GM19351 (cell line): ENCODE measurements around the gene PSMG1.
A peak's percentile ranks its signal among the peaks of the same experiment; 100 is the strongest.
"Not testable (repeated sequence)": the region's sequence is repeated elsewhere in the genome, so short reads cannot be mapped to it uniquely, and the experiment has no call there.

ENCODE experiments used
- ATAC-seq: cut with Tn5 transposase; IDR thresholded peaks from one replicate; pipeline ENCODE4 v1.9.1; 2021; ENCODE audit warnings: mild to moderate bottlenecking, moderate library complexity; ENCODE audit not compliant: unreplicated experiment

PSMG1 gene

GRCh38 chr21:39183272-39184049 lies at the start of gene PSMG1:
Gene PSMG1, minus strand, starts transcription at chr21:39183451. Its CDS starts 66 bp downstream, at chr21:39183385.
- peak; percentile 83 for ATAC-seq

- ATAC-seq, result no peak
Measured at GRCh38 chr21:39232861-39233291, 49.6 kb upstream of the PSMG1 start.

DNA sequence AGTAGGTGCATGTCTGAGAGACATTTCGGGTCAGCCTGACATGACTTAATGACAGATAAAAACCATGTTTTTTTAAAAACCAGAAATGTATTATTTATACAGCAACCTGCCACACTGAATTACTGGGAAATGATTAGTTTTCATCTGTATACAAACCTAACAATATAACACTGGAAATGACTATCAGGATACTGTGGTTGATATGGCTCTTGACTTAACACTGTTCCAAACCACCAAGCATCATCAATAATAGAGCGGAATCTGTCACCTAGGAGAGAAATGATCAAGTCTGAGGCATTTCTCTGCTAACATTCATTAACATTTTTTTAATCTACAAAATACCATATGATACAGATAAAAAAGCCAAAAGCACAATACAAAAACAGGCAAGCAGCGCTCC lies 41.7 kb upstream of the PSMG1 start:
- ATAC-seq, result no peak

DNA sequence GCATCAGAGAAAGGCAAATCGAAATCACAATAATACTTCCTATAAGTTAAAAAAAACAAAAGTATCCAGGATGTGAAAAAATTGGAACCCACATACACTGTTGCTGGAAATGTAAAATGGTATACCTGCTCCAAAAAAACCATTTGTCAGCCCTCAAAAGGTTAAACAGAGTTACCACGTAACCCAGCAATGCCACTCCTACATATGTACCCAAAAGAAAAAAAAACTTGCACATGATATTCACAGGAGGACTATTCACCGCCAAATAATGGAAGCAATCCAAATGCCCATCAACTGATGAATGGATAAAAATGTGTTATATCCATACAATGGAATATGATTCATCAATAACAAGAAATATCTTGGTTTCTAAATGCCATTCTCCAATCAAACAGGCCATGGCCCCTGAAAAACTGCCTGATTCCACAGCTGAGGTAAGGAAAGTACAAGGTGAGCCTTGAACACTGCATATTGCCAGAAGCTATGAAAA lies 38.8 kb upstream of the PSMG1 start:
- ATAC-seq, result no peak

- ATAC-seq, result no peak
Measured at GRCh38 chr21:39221282-39221996, 38.2 kb upstream of the PSMG1 start.

DNA sequence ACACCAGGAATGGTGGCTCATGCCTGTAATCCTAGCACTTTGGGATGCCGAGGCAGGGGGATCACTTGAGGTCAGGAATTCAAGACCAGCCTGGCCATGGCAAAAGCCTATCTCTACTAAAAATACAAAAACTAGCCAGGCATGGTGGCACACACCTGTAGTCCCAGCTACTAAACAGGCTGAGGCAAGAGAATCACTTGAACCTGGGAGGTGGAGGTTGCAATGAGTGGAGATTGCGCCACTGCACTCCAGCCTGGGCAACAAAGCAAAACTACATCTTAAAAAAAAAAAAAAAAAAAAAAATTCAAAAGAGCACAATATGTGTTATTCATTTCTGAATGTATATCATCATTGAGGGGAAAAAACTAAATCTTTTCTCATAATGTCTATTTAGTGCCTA lies 37.6 kb upstream of the PSMG1 start:
- not testable (repeated sequence) for ATAC-seq

DNA sequence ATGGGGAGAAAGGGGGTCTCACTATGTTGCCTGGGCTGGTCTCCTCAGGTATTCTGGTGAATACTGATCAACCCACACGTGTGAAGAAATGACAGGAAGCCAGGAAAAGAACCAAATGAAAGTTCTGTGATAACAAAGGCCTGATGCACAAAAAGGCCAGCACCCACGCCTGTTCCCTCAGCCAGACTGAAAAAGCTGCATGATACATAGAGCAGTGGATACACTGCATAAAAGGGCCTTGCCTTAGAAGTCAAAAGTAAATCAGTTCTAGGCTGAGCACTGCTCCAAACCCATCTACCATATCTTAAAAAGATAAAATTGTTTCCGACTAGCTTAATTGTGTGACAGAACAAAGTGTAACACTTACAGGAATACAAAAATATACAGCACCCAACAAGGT lies 36.9 kb upstream of the PSMG1 start:
- ATAC-seq, result no peak

- ATAC-seq, result no peak
Measured at GRCh38 chr21:39218082-39218409, 34.8 kb upstream of the PSMG1 start.

DNA sequence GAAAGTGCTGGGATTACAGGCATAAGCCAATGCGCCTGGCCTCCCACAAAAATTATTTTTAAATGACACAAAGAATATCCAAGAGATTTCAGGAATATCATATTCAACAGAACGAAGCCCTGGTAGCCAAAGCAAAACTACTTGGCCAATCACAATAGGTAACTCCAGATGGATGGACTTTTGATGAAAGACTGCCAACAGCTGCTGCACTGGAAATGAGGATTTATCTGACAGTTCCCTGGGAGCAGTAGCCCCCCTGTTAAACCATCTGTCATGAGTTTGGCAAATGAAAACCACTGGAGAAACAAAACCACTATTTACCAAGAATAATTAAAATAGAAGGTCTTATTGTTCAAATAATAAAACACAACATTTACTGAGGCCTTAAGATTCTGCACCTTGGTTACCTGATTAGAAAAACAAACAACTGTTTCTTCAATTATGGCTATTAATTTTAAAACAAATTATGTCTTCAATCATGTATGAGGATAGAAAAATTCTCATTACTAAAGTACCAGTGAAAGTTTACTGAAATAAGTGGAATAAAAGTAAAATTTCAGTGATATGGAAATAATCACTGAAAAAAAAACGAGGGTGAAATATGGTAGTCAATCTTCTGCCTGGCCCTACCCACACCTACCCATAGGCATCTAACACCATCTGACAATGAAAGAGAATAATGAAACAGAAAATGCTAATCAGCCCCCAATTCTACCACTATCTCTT lies 34.3 kb upstream of the PSMG1 start:
- ATAC-seq, result no peak

- ATAC-seq, result no peak
Measured at GRCh38 chr21:39216290-39216689, 33.0 kb upstream of the PSMG1 start.

DNA sequence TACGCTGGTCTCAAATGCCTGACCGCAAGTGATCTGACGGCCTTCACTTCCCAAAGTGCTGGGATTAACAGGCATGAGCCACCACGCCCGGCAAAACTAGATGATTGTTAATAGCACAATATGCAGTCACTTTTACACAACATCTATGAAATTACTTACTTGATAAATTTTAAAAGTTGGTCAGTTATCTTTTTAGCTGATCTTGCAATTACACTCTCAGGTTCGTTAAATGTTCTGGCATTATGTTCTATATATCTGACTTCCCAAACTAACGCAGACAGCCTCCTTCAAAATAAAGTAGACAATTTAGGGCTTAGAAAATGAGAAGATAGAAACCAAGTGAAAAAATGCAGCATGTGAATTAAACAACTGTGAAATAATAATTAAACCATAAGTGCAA lies 31.8 kb upstream of the PSMG1 start:
- ATAC-seq, result no peak

DNA sequence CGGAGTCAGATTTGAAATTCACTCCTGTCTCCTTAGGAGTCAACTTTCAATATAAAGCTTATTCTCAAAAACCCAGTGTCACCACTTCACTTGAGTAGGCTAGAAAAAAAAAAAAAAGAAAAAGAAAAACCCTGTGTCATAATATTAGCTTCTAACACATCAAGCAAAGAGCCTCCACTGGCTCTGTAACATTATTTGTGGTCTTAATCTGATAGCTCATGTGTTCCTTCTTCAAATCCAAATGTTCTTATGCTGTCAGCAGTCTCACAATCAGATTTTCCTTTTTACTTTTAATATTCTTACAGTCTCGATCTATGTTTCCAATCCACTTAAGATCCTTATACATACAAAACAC lies 26.1 kb upstream of the PSMG1 start:
- no peak for ATAC-seq

DNA sequence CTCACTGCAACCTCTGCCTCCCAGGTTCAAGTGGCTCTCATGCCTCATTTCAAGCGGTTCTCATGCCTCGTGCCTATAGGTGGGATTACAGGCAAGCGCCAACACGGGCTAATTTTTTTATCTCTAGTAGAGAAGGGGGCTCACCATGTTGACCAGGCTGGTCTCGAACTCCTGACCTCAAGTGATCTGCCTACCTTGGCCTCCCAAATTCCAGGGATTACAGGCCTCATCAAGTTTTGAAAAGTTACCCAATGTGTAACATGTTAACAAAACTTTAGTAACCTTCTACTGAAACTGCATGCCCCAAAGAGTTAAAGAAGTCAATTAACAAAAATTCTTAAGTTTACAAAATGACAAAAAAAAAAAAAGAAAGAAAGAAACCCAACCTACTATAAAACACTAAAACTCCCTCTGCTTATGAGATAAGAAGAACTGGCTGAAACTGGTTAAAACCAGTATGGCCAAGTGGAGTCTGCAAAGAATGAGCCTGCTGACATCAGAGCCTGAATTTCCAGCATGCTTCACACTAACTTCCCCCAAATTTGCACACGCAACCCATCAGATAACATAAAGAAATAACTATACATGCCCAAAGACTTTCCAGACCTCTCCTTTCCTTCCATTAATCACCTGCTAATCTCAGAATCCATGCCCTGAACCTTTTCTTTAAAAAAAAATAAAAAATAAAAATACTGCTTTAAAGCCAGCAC lies 25.5 kb upstream of the PSMG1 start:
- no peak for ATAC-seq

DNA sequence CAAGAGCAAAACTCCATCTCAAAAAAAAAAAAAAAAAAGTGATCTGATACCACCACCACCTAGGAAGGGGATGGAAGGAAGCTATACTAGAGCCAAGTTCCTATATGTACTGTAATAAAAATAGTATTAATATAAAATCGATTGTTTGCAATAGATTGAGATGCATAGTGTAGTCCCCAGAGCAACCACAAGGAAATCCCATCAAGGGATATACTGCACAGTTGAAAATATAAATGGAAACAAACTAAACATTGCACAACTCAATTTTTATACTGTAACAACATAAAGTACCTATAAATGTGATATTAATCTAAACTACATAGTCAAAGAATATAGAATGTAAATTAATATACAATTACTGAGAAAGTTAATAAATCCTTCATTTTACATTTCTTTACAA lies 20.9 kb upstream of the PSMG1 start:
- no peak for ATAC-seq

DNA sequence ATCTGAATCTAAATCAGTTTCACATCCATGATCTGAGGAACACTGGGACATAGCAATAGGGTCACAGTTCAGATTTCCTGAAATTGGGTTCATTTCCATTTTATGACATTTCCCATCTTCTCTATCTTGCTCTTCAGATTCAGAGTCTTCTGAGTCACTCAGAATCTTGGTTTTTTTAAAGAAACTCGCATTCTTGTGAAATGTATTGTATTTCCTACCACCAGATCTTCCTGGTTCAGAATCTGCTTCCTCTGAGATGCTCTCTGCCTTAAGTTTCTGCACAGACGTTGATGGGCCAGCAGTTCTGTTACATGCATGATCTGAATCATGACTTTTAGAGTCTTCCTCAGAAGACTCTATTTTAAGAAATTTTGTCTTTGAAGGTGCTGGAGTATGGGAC lies 15.5 kb upstream of the PSMG1 start:
- ATAC-seq, result no peak

DNA sequence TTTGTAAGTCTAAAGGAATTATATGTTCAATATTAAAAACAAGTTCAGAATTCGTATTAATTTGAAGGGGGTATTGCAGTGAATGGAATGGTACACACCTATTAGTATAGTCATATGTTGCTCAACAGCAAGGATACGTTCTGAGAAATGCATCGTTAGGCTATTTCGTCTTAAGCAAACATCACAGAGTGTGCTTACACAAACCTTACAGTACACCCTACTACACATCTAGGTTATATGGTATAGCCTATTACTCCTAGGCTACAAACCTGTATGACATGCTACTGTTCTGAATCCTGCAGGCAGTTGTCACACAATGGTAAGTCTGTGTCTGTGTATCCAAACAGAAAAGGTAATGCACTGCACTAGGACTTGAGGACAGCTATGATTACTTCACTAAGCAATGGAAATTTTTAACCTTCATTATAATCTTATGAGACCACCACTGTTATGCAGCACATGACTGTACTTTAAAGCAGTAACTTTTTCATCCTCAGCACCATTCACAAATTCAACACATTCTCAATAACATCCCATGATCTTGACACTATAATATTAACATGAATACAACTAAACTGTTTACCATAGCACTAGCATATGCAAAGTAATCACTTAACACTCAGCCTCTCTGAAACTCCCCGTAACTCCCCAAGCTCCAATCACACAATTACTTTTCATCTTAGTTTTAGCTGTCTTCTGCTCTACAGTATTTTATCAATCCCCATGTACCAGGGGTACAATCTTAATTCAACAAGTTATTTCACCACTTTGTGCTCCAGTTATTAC lies 14.4 kb upstream of the PSMG1 start:
- ATAC-seq, result no peak

- ATAC-seq, result no peak
Measured at GRCh38 chr21:39196838-39197237, 13.6 kb upstream of the PSMG1 start.

DNA sequence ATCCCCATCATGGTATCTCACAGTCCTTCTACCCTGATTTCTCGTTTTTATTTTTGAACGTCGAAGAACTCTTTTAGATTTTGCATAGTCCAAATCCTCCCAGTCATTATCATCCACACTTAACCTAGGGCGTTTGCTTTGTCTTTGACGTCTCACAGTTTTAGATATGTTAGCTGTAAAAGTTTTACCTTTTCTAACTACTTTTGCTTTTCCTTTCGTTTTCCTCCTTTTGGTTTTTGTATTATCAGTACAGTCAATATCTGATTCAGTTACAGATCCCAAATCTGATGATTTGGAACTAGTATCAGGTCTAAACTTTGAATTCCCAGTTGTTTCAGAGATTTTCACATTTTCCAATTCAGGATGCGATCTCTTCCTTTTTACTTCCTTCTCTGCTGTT lies 13.1 kb upstream of the PSMG1 start:
- no peak for ATAC-seq

- no peak for ATAC-seq
Measured at GRCh38 chr21:39193380-39193779, 10.1 kb upstream of the PSMG1 start.

DNA sequence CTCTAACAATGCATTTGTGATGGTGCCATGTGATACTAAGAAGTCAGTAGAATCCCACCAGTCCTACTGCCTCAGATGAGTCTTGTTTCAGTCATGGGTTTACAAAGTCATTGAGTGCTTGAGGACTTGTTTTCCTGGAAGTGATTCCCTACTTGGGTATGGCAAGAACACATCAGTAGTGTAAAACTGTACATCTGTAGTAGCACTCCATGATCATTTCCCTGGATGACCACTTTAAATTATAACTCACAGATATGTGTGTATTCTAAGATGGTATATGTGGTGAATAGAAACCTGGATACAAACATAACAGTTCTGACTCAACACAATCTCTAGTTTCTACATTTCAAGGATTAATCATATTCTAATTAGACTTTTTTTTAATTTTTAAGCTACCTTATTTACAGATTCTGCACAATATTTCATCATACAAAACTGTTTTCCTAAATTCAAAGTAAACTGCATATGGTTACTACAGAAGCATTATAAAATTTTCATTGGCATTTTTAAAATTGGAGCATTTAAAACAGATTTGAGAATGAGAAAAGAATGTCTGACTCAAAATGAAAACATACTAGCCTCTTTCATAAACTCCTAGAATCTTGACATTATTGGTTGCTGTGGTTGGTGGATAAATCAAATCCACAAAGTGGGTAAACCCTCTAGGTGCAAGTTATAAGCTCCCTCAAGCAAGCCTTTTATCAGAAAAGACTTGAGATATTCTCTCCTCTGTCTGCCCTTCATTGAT lies 6.8 kb upstream of the PSMG1 start:
- no peak for ATAC-seq
